ENCODE measurements around the gene NRBF2.

Gene NRBF2

DNA sequence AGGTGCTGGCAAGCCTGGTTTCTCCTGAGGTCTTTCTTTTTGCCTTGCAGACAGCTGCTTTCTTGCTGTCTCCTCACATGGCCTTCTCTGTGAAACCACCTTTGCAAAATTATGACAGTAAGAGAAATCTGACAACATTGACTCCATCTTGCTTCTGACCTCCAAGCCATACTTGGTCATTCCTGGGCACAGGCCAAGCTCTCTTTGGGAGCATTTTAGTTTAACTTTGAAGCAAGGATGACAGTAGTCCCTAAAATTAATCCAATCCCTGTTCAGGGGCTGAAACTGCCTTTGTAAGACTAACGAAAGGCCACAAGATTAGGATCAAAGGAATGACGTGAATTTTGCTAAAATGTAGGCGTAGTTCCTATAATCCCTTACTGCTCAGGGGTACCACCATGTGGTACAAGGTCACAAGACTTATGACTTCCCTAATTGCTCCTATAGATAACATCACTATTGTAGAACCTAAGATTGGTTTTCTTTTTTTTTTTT, 25.1 kb upstream of the NRBF2 start:
- H3K4me3 ChIP-seq (ENCODE audit: control insufficient read depth, low read depth, low read length), result no peak overlapping the region

DNA sequence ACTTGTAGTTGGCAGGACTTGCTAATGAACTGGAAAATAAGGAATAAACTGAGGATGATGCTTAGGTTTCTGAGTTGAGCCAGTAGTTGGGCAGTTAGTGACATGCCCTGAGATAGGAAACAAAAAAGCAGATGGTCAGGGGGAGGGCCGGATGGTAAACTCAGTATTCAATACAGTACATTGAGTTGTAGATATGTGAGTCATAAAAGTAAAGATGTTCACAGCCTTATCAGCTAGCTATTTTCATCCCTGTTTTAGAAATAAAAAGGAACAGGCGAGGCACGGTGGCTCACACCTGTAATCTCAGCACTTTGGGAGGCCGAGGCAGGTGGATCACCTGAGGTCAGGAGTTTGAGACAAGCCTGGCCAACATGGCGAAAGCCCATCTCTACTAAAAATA, 22.2 kb upstream of the NRBF2 start:
- DNase-seq (ENCODE audit: low read depth), result no peak
- TF ChIP-seq, protein P1, sequence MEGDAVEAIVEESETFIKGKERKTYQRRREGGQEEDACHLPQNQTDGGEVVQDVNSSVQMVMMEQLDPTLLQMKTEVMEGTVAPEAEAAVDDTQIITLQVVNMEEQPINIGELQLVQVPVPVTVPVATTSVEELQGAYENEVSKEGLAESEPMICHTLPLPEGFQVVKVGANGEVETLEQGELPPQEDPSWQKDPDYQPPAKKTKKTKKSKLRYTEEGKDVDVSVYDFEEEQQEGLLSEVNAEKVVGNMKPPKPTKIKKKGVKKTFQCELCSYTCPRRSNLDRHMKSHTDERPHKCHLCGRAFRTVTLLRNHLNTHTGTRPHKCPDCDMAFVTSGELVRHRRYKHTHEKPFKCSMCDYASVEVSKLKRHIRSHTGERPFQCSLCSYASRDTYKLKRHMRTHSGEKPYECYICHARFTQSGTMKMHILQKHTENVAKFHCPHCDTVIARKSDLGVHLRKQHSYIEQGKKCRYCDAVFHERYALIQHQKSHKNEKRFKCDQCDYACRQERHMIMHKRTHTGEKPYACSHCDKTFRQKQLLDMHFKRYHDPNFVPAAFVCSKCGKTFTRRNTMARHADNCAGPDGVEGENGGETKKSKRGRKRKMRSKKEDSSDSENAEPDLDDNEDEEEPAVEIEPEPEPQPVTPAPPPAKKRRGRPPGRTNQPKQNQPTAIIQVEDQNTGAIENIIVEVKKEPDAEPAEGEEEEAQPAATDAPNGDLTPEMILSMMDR (IDR thresholded peaks at IDR 0.05; ENCODE audit: control insufficient read depth, insufficient read depth, low read depth, low read length, missing control alignments), result no peak
- H3K4me3 ChIP-seq (ENCODE audit: control insufficient read depth, low read depth, low read length), result no peak overlapping the region

More for the DNA sequence above, 25.1 kb upstream of the NRBF2 start:
- TF ChIP-seq, protein P1 (IDR thresholded peaks at IDR 0.05; ENCODE audit: control insufficient read depth, insufficient read depth, low read depth, low read length, missing control alignments), result no peak
- no peak for DNase-seq (ENCODE audit: low read depth)

DNA sequence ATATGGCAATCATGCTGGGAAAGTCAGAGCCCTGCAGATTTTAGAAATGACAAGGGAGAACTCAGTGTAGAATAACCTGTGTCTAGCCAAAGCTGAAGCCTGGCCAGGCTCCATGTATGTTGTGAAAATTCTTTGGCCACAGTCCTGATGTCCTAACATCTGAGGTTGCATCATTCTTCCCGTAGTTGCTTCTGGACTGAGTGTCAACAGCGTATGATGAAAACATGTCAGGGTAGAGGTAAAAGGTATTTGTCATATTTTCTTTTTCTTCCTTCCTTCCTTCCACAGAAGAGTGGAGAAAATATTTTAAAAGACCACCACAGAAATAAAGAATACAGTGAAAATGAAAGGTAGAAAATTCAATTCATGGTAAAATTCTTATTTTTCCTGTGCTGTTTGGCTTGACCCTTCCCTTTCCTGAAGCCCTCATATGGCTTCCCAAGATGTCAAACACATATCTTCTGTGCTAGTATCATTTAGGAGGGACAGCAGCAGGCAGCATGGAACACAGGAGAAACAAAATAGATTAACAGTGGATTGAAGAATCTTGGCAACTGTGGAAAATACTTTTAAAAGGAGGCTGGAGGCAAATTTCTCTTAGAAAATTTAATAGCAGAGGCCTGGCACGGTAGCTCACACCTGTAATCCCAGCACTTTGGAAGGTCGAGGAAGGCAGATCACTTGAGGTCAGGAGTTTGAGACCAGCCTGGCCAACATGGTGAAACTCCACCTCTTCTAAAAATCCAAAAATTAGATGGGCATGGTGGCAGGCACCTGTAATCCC, 18.9 kb upstream of the NRBF2 start:
- H3K4me3 ChIP-seq (ENCODE audit: control insufficient read depth, low read depth, low read length), result no peak overlapping the region
- TF ChIP-seq, protein P1 (IDR thresholded peaks at IDR 0.05; ENCODE audit: control insufficient read depth, insufficient read depth, low read depth, low read length, missing control alignments), result no peak
- DNase-seq (ENCODE audit: low read depth), result peak; percentile 90

DNA sequence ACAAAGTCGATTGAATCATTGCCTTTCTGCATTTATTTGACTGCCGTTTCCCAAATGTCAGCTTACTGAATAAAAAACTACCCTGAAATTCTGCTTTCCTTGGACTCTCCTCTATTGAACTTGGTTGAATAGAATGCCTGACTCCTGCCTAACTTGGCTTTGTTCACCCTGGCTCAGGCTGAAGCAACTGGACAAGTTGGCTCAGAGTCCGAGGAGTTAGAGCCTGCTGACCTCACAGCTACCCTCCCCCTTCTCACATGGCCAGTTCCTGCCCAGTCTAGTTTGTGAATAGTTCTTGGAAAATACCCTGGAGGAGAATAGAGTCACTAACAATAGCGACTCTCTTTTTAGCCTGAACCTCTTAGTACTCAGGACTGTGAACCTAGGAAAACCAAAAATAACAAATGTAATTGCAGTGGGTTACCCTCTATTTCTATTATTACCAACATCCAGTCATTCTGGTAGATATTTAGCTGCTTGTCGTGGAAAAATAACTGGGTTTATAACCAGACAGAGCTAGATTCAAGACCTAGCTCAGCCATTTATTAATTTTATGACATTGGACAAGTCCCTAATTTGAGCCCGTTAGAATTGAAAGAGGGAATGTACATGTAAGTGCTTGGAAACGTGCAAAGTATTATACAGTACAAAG, 17.3 kb upstream of the NRBF2 start:
- peak; percentile 83 for DNase-seq (ENCODE audit: low read depth)
- TF ChIP-seq, protein P1 (IDR thresholded peaks at IDR 0.05; ENCODE audit: control insufficient read depth, insufficient read depth, low read depth, low read length, missing control alignments), result no peak
- no peak overlapping the region for H3K4me3 ChIP-seq (ENCODE audit: control insufficient read depth, low read depth, low read length)

DNA sequence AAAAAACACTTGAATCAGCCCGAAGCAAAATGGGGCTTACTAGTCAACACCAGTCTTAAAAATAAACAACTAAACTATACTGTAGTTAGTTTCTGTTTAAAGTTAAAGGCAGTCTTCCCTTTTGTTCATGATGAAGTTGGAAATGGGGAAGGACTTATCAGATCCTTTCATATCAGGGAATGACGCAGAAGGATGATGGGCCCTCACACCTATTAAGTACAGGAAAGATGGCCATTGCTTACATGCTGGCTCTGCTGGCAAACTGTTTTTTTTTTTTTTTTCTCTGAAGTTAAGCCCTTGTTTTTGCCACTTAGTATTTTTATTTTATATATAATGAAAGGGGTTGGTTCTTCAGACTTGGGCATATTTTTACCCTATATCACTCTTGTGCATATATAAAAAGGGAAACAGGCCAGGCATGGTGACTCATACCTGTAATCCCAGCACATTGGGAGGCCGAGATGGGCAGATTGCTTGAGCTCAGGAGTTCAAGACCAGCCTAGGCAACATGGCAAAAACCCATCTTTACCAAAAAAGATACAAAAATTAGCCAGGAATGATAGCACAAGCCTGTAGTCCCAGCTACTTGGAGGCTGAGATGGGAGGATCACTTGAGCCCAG, 16.6 kb upstream of the NRBF2 start:
- no peak overlapping the region for H3K4me3 ChIP-seq (ENCODE audit: control insufficient read depth, low read depth, low read length)
- no peak for DNase-seq (ENCODE audit: low read depth)
- TF ChIP-seq, protein P1 (IDR thresholded peaks at IDR 0.05; ENCODE audit: control insufficient read depth, insufficient read depth, low read depth, low read length, missing control alignments), result no peak

DNA sequence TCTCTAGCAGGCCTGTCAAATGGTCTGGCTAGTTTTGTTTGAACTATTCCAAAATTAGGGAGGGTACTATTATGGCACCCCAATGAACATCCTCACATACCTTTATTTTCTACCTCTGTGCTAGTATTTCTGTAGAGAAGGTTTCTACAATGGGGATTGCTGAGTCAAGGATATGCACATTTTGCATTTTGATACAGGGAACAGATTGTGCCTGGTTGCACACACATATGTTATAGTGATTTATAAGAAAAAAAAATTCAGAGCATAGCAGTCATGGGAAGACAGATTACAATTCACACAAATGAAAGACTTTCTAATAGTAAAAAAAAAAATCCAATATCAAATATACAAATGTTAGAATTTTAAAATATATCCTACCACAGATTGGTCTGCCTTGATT, 14.1 kb upstream of the NRBF2 start:
- H3K4me3 ChIP-seq (ENCODE audit: control insufficient read depth, low read depth, low read length), result no peak overlapping the region
- TF ChIP-seq, protein P1 (IDR thresholded peaks at IDR 0.05; ENCODE audit: control insufficient read depth, insufficient read depth, low read depth, low read length, missing control alignments), result no peak
- DNase-seq (ENCODE audit: low read depth), result no peak

All from AG09309 (cell line).